Measurements from ENCODE around the gene ANKRD36C.
"Not testable (repeated sequence)": the region's sequence is repeated elsewhere in the genome, so short reads cannot be mapped to it uniquely, and the experiment has no call there.

The ANKRD36C gene

DNA sequence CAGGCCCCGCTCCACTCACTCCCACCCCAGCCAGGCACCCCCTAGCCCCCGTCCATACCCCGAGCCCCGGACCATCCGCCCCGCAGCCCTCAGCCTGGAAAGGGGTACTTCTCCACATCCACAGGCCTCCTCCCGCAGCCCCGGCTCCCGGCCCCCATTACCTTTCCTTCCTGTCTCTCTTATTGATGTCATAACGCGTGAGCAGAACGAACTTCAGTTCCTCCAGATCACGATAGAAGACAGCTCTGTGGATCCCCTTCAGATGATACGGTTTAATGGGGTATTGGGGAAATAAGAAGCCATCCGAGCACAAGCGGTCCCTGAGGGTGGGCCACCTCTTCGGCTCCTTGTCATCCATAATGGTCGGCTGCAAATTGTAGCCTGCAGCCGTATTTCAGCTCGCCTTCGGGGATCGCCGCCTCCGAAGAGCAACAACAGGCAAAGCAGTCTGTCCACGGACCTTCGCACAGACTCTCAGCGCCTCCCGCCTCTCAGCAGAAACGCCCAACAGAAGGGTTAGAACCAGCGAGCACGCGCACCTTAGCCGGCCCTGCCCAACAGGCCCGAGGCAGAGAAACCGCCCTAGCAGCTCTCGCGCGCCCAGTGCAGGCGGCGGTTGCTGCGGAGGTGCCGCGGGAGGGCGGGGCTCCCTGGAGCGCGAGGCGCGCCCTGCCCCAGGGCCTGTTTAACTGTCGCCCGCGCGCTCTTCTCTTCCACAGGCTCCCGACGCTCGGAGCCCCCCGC, at the start of gene ANKRD36C:
Gene ANKRD36C (minus strand): TSS at position 474 of the 744 bp plus-strand sequence. CDS start 116 bp downstream, at position 358.
- not testable (repeated sequence) for DNase-seq

DNA sequence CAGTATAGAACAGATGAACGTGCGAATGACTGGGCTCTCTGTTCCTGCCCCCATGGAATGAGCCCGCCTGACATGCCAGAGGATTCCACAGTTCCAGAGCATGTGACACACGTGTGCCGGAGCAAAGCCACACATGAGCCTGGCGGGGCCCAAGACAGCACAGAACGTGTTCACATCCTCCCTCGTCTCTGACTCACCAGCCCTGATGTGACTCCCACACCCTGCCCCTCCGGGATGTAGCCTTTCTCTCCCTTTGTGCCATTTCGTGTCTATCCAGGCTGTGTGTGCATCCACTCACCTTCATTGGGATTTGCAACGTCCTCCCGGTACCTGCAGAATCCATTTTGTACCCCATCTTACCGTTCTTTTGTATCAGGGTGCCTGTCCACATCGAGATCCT, 43.9 kb upstream of the ANKRD36C start:
- not testable (repeated sequence) for DNase-seq

DNA sequence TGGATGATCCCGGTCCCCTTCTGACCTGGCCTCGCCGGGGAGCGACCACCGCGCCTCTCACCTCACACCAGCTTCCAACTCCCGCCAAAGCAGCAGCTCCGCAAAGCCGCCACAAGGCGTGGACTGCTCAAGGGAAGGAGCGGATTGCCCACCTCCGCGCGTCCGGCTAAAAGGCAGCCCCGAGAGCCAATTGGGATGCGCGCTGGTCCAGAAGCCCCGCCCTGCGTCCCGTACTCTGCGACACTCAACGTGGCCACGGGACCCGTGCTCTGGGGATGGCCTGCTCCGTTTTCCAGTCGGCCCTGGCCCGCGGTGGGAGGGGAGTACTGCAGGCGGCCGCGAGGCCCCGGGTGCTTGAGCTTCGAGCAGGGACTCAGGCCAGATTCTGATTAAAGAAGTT, 43.2 kb upstream of the ANKRD36C start, which contains the start of gene GPAT2:
Gene GPAT2 (minus strand): TSS at position 125 of the 400 bp plus-strand sequence. CDS start 2,557 bp downstream, outside the sequence.
- not testable (repeated sequence) for DNase-seq

DNA sequence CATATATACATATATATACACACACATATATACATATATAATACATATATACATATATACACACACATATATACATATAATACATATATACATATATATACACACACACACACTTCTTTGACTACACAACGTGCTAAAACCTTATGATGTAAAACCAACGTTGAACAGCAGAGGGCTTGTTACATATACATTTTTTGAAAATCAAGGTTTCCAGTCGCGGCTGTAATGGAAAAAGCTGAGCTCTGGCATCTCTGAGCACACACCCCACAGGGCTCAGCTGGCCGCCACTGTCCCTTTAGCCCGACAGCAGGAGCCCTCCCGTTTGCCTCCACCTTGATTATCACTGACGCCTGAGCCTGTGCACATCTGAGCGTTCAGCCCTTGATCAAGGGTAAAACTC, 42.4 kb upstream of the ANKRD36C start:
- not testable (repeated sequence) for DNase-seq

DNA sequence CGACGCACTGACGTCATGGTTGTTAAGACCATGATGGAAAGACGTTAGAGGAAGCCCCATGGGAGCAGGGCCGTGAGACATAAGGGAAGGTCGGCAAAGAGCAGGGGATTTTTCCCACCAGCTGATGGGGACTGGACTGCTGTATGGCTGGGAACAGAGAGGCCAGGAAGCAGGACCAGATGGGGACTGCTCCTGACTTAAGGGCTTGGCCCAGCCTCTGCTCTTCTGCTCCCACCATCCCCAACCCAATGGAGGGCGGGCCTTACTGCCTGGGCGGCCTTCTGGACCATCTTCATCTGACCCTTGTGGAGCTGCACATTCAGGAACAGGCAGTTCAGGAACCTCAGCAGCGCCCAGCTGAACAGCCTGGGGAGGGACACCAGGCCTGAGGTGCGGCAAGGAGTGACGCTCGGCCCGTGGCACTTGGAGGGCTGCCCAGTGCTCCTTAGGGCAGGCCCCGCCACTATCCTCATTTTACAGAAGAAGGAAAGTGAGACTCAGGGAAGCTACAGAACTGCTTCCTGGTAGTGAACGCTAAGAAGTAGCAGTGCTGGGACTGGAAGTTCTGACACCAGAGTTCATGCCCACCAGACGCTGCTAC, 36.2 kb upstream of the ANKRD36C start:
- not testable (repeated sequence) for DNase-seq

DNA sequence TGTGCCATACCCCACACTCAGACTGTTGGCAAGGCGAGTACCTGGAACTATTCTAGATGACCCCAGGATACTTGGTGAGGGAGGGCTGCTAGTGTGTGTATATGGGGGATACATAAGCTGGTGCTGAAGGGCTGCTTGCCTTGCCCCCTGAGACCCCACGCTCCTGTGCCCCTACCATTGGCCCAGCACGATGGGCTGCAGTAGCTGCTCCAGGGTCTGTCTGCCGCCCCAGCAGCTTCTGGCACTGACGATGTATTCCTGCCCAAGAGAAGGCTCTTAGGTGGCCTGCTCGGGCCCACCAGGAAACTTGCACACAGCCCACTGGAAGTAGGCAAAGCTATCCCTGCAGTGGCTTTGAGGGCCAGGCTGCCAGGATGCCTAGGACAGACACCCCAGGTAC, 34.1 kb upstream of the ANKRD36C start:
- DNase-seq = not testable (repeated sequence)

DNA sequence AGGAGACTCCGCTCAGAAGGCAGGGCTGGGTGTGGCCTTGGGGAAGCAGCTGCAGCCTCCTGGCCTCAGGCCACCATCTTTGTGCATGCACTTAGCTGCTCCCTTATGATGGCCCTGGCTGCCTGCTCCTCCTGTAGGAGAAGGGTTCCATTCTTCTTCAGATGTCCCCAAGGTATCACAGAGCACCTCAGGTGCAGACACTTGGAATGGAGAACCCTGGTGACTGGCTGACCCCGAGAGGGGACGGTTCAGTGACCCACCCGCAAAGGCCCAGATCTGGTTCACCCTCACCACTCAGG, 33.5 kb upstream of the ANKRD36C start:
- DNase-seq = no peak

DNA sequence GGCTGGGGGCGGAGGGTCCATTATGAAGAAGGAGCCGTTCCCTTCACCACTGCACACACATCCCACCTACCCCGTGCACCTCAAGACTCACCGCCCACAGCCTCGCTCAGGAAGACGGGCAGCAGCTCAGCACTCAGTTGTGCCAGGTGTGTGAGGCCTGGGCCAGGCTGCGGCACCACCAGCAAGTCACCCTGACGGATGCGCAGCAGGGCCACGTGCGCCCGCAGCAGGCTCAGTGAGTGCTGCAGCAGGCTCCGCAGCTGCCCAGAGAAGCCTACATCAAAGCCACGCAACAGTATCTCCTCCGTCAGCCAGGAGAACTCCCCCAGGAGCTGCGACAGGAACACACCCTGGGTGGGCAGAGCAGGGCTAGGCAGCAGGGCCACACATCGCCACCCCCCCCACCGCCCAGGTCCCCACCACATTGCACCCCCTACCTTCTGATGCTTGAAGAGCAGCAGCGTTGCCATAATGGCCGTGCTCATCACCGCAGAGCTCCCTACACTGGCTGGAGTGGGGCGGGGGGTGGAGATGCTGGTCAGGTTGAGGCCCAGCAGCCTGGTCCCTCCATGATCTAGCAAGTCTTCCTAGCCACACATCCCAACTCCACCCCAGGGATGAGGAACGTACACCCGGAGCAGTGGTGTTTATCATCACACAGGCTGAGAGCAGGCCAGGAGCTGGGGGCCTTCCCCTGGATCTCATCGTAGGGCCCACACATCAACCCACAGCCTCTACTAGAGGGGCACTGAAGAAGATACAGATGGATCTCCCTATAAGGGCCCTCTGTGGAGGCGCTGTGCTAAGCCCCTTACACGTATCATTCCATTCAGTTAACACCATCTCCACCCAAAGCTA, 32.9 kb upstream of the ANKRD36C start:
- DNase-seq = no peak

DNA sequence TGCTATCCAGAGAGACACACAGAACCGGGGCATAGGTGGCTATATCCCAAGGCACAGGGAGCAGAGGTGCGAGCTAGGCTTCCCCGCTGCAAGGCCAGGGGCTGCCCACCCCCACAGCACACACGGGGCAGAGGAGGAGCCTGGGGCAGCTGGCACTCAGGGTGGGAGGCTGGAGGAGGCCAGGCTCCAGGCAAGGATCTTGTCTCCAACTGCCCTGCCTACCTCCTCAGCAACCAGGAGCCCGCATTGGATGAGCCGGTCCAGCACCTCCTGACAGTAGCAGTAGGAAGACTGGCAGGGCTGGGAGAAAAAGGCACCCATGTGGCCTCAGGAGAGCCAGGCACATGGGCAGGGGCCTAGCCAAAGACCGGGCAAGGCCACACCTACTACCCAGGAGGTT, 32.1 kb upstream of the ANKRD36C start:
- DNase-seq = not testable (repeated sequence)

DNA sequence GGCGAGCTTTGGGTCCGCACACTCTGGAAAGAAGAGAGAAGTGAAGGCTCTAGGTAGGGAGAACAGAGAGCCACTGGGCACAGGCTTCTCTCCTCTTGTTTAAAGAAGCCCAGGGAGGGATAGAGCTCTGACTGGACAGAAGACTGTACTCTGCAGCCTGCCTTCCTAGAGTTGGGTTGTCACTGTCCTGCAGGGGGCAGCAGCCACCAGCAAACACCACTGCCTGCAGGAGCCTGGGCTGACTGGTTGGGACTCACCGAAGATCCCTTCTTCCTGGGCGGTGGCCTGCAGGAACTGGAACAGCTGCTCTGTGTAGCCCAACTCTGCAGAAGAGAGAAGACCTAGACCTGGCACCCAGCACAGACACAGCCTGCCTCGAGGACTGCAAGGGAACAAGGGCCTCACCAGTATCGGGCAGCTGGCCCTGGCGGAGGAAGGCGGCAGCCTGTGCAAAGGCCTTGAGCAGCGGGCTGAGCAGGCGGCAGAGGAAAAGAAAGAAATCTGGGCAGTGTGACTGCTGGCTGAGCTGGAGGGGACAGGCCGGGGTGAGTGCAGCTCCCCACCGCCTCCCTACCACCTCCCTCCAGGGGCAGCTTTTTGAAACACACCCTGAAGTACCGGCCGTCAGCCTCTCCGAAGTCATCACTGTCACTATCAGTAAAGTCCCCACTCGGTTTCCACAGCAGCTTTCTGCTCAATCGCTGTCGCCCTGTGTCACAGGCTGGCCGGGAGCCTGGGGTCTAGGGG, 31.2 kb upstream of the ANKRD36C start:
- DNase-seq = not testable (repeated sequence)

DNA sequence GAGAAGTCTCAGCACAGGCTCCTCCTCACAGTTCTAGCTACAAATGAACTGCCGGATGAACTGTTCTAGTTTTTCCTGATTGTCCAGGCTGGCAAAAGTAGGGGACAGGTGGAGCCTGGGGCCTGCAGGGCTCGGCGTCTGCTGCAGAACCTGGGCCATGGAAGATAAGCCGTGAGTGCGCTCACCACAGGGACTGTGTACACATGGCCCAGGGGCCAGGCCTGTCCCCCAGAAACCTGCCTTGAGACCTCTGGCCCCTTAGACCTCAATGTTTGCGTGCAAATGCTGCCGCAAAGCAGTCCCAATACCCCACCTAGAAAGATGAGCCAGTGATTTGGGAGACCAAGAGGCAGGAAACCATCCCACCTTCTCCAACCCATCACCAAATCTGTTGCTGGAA, 30.5 kb upstream of the ANKRD36C start:
- not testable (repeated sequence) for DNase-seq

DNA sequence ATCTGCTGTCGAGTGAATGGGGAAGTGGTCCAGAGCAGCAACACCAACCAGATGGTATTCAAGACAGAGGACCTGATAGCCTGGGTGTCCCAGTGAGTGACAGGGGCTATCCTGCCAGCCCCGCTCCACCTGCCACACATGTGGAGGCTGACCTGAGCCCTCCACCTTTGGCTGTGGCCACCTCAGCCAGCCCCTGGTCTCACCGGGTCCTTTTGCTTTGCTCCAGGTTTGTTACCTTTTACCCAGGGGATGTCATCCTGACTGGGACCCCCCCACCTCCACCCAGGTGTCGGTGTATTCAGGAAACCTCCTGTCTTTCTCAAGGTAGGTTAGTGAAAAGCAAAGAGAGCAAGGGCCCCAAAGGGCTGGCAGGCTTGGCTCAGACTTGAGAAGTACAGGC, 29.5 kb upstream of the ANKRD36C start:
- not testable (repeated sequence) for DNase-seq

DNA sequence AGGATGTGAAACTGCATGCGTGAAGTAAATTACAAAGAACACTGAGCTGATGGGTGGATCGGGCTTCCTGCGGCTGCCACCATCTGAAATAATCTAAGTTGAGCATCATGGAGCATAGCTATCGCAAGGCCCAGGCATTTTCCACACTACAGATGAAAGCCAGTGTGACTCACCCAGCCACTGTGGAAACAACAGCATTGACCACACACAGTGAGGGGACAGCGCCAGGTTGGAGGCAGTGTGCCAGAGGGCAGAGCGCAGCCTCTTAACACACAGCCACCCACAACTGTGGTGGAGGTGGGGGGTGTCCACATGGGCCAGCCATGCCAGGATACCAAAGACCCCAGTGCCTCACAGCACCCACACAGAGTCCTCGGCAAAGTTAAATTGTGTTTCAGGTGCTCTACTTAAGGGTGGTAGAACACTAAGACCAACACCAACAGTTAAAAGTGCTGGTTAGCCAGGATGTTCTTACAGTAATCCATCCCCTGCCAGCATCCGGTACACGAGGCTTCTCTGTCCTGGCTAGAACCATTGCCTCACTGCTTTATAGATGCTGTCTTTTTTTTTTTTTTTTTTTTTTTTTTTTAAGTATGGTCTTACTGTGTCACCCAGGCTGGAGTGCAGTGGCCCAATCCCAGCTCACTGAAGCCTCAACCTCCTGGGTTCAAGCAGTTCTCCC, 28.4 kb upstream of the ANKRD36C start:
- not testable (repeated sequence) for DNase-seq

DNA sequence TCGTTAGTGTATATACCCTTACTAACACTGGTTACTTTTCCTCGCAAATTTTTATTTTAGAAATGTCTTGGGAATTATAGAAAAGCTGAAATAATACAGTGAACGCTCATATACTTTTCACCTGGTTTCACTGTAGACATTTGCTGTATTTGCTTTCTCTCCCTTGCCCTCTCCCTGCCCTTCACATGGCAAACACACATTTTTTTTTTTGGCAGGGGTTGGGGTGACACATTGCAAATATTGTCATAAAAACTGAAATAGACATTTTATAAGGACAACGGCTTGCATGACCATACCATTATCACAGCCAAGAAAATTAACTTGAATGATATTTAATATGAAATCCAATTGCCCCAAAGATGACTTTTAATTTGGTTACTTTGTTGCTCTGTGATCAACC, 24.7 kb upstream of the ANKRD36C start:
- not testable (repeated sequence) for DNase-seq

DNA sequence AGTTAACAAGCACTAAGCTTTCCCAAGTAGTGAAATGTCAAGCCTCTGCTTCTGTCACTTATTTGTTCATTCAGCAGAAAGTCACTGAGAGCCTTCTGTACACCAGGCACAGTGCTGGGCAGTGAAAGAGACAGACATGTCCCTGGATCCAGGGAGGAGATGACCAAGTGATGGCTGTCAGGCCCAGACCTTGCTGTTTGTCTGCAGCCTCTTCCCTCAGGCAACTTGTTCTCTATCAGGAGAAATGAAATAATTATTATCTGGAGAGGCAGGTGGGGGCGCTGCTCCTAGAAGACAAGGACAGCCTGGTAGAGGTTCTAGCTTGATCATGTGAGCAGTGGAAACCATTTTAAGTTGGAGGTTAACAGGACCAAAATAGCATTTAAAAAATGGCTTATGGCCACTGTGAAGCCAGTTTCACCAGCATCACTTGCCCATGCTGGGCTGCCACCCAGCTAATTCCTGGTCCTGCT, 21.2 kb upstream of the ANKRD36C start:
- DNase-seq = not testable (repeated sequence)

DNA sequence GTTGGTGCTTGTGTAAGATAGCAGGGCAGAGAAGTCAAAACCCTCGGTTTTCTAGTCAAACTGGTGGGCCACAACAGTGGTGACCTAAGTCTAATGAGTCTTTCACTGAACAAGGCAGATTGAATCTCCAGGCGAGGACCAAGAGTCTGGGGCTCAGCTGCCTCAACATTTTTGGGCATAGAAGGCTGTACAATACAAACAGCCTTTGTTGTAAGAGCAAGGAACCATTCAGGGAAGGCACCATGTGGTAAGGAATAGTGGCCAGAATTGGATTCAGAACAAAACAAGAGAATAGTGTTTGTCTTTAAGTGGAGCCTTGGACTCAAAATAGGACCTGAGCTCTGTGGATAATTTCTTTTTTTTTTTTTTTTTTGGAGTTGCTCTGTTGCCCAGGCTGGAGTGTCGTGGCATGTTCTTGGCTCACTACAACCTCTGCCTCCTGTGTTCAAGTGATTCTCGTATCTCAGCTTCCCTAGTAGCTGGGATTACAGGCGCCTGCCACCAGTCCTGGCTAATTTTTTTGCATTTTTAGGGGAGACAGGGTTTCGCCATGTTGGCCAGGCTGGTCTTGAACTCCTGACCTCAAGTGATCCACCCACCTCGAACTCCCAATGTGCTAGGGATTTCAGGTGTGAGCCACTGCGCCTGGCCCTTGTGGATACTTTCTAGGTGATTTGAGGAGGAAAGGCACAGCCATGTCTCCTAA, 20.6 kb upstream of the ANKRD36C start:
- DNase-seq = not testable (repeated sequence)

DNA sequence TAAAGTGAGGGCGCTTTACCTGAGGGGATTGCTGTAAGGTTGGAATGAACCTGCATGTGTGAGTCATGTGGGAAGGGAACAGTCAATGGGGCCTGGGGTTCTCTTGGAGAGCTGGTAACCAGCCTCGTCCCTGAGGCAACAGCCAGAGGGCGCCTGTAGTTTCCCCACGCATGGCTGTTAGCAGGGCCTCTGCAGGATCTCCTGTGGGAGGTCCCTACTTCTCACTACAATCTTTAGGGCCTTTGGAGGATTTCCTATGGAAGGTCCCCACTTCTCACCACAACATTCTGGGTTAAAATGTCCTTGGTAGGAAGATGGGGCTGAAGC, 19.5 kb upstream of the ANKRD36C start:
- not testable (repeated sequence) for DNase-seq

DNA sequence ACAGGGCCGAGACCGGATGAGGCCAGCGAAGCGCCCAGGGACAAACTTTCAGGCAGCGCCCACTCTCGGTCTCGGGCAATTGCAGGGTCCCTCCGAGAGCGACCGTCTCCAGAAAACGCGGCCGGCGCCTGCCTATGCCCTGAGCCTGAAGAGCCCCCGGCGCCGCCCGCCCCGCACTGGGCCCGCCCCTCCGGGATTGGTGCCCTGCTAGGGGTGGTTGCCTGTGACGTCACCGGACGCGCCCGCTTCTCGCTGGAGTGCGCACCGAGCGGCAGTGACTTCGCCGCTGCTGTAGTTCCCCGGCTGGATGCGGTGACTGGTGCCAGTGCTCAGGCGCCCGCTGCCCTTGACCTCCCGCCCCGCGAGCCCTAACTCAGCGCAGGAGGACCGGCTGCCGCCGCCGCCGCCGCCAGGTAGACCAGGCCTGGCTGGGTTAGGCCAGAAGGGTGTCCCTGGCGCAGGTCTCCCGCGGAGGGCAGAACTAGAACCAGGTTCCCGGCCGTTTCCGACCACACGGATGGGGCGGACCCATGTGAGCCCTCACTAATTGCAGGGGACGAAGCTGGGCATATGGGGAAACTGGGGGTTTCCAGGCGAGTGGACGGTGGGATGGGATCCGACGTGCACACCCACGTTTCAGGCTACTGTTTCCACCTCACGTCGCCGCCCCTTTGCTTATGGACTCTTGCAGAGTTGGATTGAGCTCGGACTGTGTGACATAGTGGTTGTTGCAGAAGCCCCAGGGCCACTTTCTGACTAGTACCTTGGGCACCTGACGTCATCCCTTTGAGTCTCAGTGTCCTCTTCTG, 18.9 kb upstream of the ANKRD36C start:
- DNase-seq = not testable (repeated sequence)

DNA sequence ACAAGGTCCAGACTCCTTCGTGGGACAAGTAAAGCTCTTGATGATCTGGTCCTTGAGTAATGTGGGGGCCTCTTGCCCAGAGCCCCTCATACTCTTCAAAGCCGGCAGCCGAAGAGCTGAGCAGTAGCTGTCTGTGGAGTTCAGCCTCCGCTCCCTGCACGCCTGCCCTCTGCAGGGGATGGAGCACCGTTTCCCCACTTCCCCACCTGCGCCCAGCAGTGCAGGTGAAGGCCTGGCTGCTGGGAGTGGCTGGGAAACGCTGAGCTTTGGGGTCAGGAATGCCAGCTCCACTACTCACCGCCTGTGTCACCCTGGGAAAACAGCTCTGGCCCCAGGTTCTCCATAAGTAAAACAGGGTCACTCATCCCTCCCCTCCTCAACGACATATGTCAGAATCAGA, 18.2 kb upstream of the ANKRD36C start:
- DNase-seq = not testable (repeated sequence)

DNA sequence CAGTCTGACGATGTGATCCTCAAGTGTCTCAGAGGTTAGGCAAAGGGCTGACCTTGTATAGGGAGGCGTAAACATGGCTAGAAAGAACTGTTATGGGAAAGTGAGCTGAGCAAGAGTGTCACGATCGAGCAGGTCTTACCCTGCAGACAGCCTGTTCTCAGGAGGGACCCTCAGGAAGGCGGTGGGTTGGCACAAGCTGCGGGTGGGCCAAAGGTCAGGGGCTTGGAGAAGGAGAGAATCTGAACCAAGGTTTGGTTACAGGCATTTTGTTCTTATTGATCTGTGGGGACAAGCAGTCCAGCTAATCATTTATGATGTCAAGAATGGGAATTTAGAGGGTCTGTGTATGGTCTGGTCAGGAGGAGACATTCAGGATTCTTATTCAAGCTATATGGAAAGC, 16.4 kb upstream of the ANKRD36C start:
- not testable (repeated sequence) for DNase-seq

DNA sequence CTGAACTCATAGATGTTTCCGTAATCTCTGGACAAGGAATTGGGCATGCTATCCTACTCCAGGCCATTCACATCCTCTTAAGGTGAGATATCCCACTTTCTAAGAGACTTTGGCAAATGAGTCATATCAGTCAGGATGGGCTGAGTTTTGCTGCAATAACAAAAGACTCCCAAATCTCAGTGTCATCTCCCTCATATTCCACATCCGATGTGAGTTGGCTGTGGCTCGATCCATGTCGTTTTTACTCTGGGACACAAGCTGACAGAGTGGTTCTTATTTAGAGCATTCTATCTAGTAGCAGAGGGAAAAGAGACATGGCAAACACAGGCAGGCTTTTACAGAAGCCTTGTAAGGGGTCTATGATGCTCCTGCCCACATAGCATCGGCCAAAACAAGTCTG, 14.6 kb upstream of the ANKRD36C start:
- DNase-seq = not testable (repeated sequence)

Data from SHP77 (cell line).